Measurements from ENCODE around the gene ADPRHL1.

ADPRHL1 gene

GRCh38 chr13:113452942-113453901 lies at the start of gene ADPRHL1:
Gene ADPRHL1 (minus strand): TSS chr13:113453488. CDS start chr13:113453437, 51 bp downstream.
- Mint-ChIP-seq H3K4me1 (ENCODE audit: low read depth) (peaks cover 2% of the 10 kb centered on the region), H3K4me3 (no peak within 1 kb of the TSS), H3K36me3 (no peaks in the 10 kb centered on the region), H3K27me3 (no peaks in the 10 kb centered on the region), H3K27ac (no peak within 1 kb of the TSS), H3K9me3 (ENCODE audit: low read depth) (no peaks in the 10 kb centered on the region)

- Mint-ChIP-seq H3K36me3 (peaks cover 23% of the 10 kb centered on the region), H3K27me3 (no peaks in the 10 kb centered on the region), H3K4me3 (no peak overlapping the region), H3K9me3 (ENCODE audit: low read depth) (no peaks in the 10 kb centered on the region), H3K4me1 (ENCODE audit: low read depth) (peaks cover 4% of the 10 kb centered on the region), H3K27ac (no peak overlapping the region)
Observed at GRCh38 chr13:113502686-113503085, 49.4 kb upstream of the ADPRHL1 start.

- H3K4me1 Mint-ChIP-seq (ENCODE audit: low read depth), result peaks cover 9% of the 10 kb centered on the region
- no peaks in the 10 kb centered on the region for H3K27me3 Mint-ChIP-seq
- no peak overlapping the region for H3K4me3 Mint-ChIP-seq
- H3K27ac Mint-ChIP-seq, result no peak overlapping the region
- H3K36me3 Mint-ChIP-seq, result peaks cover 26% of the 10 kb centered on the region
- H3K9me3 Mint-ChIP-seq (ENCODE audit: low read depth), result no peaks in the 10 kb centered on the region
Observed at GRCh38 chr13:113500530-113501265, 47.4 kb upstream of the ADPRHL1 start.

GRCh38 chr13:113499936-113500335 lies 46.6 kb upstream of the ADPRHL1 start:
- peaks cover 24% of the 10 kb centered on the region for H3K36me3 Mint-ChIP-seq
- no peaks in the 10 kb centered on the region for H3K27me3 Mint-ChIP-seq
- H3K9me3 Mint-ChIP-seq (ENCODE audit: low read depth), result no peaks in the 10 kb centered on the region
- H3K27ac Mint-ChIP-seq, result no peak overlapping the region
- peaks cover 14% of the 10 kb centered on the region for H3K4me1 Mint-ChIP-seq (ENCODE audit: low read depth)
- no peak overlapping the region for H3K4me3 Mint-ChIP-seq

GRCh38 chr13:113498905-113499304 lies 45.6 kb upstream of the ADPRHL1 start:
- H3K27ac Mint-ChIP-seq, result no peak overlapping the region
- peaks cover 24% of the 10 kb centered on the region for H3K4me1 Mint-ChIP-seq (ENCODE audit: low read depth)
- no peaks in the 10 kb centered on the region for H3K9me3 Mint-ChIP-seq (ENCODE audit: low read depth)
- no peak overlapping the region for H3K4me3 Mint-ChIP-seq
- H3K36me3 Mint-ChIP-seq, result peaks cover 21% of the 10 kb centered on the region
- no peaks in the 10 kb centered on the region for H3K27me3 Mint-ChIP-seq

GRCh38 chr13:113497217-113497616 lies 43.9 kb upstream of the ADPRHL1 start:
- peaks cover 39% of the 10 kb centered on the region for H3K4me1 Mint-ChIP-seq (ENCODE audit: low read depth)
- no peak overlapping the region for H3K27ac Mint-ChIP-seq
- peaks cover 16% of the 10 kb centered on the region for H3K36me3 Mint-ChIP-seq
- no peaks in the 10 kb centered on the region for H3K9me3 Mint-ChIP-seq (ENCODE audit: low read depth)
- H3K27me3 Mint-ChIP-seq, result no peaks in the 10 kb centered on the region
- H3K4me3 Mint-ChIP-seq, result no peak overlapping the region

- no peaks in the 10 kb centered on the region for H3K27me3 Mint-ChIP-seq
- H3K36me3 Mint-ChIP-seq, result peaks cover 16% of the 10 kb centered on the region
- peak overlapping the region; percentile 68 for H3K27ac Mint-ChIP-seq
- peaks cover 46% of the 10 kb centered on the region for H3K4me1 Mint-ChIP-seq (ENCODE audit: low read depth)
- H3K9me3 Mint-ChIP-seq (ENCODE audit: low read depth), result no peaks in the 10 kb centered on the region
- H3K4me3 Mint-ChIP-seq, result no peak overlapping the region
Observed at GRCh38 chr13:113495494-113496210, 42.4 kb upstream of the ADPRHL1 start.

- H3K27me3 Mint-ChIP-seq, result no peaks in the 10 kb centered on the region
- H3K36me3 Mint-ChIP-seq, result peaks cover 9% of the 10 kb centered on the region
- no peaks in the 10 kb centered on the region for H3K9me3 Mint-ChIP-seq (ENCODE audit: low read depth)
- peak overlapping the region; percentile 64 for H3K27ac Mint-ChIP-seq
- H3K4me3 Mint-ChIP-seq, result peak overlapping the region; percentile 30
- peaks cover 61% of the 10 kb centered on the region for H3K4me1 Mint-ChIP-seq (ENCODE audit: low read depth)
Observed at GRCh38 chr13:113493315-113493951, 40.1 kb upstream of the ADPRHL1 start.

- Mint-ChIP-seq H3K4me3 (peak overlapping the region; percentile 83), H3K27ac (peak overlapping the region; percentile 64), H3K9me3 (ENCODE audit: low read depth) (no peaks in the 10 kb centered on the region), H3K27me3 (no peaks in the 10 kb centered on the region), H3K4me1 (ENCODE audit: low read depth) (peaks cover 74% of the 10 kb centered on the region), H3K36me3 (peaks cover 8% of the 10 kb centered on the region)
Observed at GRCh38 chr13:113491982-113492381, 38.7 kb upstream of the ADPRHL1 start.

- Mint-ChIP-seq H3K4me1 (ENCODE audit: low read depth) (peaks cover 76% of the 10 kb centered on the region), H3K9me3 (ENCODE audit: low read depth) (no peaks in the 10 kb centered on the region), H3K27ac (peak overlapping the region; percentile 64), H3K4me3 (peak overlapping the region; percentile 83), H3K27me3 (no peaks in the 10 kb centered on the region), H3K36me3 (peaks cover 6% of the 10 kb centered on the region)
Observed at GRCh38 chr13:113491418-113491883, 38.2 kb upstream of the ADPRHL1 start.

GRCh38 chr13:113490496-113491417 lies 37.5 kb upstream of the ADPRHL1 start, which contains the start of gene DCUN1D2:
Gene DCUN1D2 (minus strand): TSS chr13:113490711. CDS start chr13:113490669, 42 bp downstream.
- Mint-ChIP-seq H3K4me3 (peak within 1 kb of the TSS; percentile 95), H3K36me3 (peaks cover 5% of the 10 kb centered on the region), H3K27me3 (no peaks in the 10 kb centered on the region), H3K27ac (peak within 1 kb of the TSS; percentile 89), H3K9me3 (ENCODE audit: low read depth) (no peaks in the 10 kb centered on the region), H3K4me1 (ENCODE audit: low read depth) (peaks cover 72% of the 10 kb centered on the region)

GRCh38 chr13:113489549-113490495 lies 36.5 kb upstream of the ADPRHL1 start:
- Mint-ChIP-seq H3K27ac (peak overlapping the region; percentile 89), H3K36me3 (peaks cover 3% of the 10 kb centered on the region), H3K9me3 (ENCODE audit: low read depth) (no peaks in the 10 kb centered on the region), H3K4me1 (ENCODE audit: low read depth) (peaks cover 66% of the 10 kb centered on the region), H3K4me3 (peak overlapping the region; percentile 95), H3K27me3 (no peaks in the 10 kb centered on the region)

Measured in activated naive CD8-positive, alpha-beta T cell (primary cell).